HG03575 (cell line): ENCODE measurements around the gene RANBP3.

Source experiments
- ATAC-seq: cut with Tn5 transposase; IDR thresholded peaks from one replicate; pipeline ENCODE4 v1.9.1; 2021; ENCODE audit not compliant: unreplicated experiment, insufficient number of reproducible peaks, low FRiP score; ENCODE audit errors: extremely low read depth

Gene RANBP3

DNA sequence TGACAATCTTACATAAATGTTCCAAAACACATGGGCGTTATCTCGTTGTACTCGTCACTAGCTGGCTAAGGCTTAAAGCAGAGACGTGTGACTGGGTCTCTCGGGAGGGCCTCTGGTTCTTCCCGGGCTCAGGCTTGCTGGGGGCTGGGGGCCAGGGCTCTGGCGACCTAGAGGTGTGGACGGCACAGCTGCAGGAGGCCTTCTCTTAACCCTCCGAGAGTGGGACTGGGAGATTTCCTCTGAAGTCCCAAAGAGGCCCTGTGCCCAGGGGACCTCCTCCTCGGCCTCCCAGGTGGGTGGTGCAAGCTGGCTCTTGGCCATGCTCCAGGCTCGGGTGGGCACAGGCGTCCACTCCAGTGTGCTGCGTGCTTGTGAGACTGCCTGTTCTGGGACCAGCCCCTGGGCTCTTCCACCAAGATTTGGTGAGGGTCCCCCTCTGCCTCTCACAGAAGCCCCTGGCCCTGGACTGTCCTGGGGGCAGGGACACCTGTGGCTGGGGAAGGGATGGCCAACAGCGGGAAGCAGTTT lies 61.7 kb downstream of the RANBP3 start:
- ATAC-seq, result no peak

DNA sequence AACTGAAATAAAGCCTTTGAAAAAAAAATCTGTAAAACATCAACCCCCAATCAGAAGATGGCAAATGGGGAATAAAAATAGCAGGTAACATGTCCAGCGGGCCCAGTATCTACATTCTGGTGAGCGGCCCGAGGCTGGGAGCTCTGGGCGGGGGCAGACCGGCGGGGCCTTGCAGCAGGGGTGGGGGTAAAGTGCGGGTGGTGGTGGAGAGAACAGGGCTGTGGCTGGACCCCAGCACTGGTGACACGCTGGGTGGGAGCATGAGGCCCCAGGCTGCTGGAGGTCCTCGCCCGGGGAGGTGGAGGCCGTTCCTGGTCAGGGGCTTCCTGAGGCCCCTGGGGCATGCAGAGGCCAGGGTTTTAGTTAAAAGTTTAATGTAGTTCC lies 62.2 kb downstream of the RANBP3 start:
- ATAC-seq, result no peak

DNA sequence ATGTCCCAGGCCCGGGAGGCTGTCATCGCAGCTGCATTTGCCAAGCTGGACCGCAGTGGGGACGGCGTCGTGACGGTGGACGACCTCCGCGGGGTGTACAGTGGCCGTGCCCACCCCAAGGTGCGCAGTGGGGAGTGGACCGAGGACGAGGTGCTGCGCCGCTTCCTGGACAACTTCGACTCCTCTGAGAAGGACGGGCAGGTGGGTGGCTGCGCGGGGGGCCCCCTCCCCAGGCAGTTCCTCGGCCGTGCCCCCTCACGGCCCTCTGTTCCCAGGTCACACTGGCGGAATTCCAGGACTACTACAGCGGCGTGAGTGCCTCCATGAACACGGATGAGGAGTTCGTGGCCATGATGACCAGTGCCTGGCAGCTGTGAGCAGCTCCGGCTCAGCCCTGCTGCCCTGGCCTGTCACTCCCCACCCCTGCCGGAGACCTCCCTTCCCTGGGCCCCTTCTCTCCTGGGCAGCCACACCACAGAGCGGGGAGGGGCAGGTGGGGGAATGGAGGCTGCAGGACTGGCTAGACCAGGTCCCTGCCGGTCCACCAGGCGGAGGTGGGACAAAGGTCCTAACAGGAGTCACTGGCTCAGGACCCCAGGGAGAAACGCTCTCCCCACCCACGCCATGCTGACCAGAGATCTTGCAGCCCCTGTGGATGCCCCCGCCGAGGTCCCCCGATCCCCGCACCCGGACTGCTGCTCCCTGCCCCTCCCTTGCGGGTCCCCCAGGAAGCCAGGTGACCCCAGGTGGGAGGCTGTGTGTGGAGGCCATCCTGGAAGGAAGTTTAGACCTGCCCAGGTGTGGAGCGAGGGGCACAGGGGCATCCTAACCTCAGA lies 62.8 kb downstream of the RANBP3 start:
- ATAC-seq, result no peak

DNA sequence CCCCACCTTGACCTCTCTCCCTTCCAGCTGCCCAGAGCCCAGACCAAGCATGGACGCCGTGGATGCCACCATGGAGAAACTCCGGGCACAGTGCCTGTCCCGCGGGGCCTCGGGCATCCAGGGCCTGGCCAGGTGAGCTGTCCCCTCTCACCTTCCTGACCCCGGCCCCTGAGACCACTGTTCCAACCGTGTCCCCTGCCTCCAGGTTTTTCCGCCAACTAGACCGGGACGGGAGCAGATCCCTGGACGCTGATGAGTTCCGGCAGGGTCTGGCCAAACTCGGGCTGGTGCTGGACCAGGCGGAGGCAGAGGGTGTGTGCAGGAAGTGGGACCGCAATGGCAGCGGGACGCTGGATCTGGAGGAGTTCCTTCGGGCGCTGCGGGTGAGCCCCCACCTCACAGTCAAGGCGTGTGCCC lies 63.6 kb downstream of the RANBP3 start:
- ATAC-seq, result no peak

DNA sequence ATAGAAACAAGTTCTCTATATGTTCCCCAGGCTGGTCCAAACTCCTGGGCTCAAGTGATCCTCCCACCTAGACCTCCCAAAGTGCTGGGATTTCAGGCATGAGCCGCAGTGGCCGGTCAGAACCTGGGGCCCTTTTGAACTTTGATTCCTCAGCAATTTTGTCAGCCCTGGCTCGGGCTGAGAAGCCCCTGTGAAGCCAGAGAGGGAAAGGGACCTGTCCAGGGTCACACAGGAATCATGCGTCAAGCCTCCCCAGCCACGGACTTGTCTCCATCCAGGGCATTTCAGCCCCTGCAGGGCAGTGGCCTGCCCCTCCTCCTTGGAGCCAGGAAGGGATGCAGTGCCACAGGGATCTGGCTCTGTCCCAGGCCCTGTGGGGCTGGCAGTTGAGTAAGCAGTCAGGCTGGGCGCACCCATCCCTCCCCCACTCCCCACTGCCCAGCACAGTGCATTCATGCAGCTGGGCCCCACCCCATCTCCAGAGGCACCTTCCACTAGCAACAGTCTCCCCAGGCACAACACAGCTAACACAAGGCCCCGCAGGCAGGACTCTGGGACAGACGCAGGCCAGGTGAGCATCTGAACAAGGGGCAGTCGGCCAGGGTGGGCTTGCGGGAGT lies 64.1 kb downstream of the RANBP3 start, which contains the start of gene CAPS:
Gene CAPS (plus strand): TSS at position 516 of the 619 bp plus-strand sequence. CDS start 153 bp downstream, outside the sequence.
- ATAC-seq, result no peak

DNA sequence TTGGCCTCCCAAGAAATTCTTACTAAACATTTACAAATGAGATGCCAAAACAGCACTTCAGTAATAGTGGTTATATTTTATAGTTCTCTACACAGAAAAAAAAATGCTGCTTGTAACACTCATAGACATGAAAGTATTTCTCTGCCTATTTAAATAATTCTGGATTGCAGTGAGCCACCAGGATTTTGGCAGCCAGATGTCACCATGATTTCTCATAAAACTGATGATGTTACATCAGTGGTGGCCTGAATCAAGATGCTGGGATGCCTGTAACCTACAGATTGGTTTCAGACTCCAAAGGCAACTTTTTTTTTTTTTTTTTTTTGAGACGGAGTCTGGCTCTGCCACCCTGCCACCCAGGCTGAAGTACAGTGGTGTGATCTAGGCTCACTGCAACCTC lies 66.6 kb downstream of the RANBP3 start:
- no peak for ATAC-seq

DNA sequence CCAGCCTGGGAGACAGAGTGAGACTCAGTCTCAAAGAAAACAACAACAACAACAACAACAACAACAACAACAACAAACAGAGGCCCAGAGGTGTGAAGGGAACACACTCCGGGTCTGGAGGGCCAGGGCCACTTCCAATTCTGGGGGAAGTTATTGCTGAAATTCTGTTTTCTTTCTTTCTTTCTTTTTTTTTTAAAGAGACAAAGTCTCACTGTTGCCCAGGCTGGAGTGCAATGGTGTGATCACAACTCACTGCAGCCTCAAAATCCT lies 67.4 kb downstream of the RANBP3 start:
- no peak for ATAC-seq

DNA sequence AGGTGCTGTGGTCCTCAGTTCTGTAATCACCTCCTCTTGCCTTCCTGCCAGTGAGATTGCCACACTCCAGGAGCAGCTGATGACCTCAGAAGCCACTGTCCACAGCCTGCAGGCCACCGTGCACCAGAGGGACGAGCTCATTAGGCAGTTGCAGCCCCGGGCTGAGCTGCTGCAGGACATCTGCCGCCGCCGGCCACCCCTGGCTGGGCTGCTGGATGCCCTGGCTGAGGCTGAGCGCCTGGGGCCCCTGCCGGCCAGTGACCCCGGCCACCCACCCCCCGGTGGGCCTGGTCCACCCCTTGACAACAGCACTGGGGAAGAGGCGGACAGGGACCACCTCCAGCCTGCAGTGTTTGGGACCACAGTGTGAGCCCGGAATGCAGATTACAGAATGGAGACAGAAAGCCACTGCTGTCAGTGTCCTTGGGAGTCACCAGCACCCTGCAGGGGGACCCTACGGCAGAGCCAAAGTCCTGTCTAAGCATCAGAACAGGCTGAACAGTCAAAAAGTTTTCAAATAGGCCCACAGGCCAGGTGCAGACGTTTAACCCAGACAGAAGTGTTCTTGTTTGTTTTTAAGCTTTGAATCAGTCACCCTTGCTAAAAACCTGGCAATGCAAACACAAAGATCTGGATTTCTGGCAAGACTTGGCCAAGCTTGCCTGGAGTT lies 69.0 kb downstream of the RANBP3 start:
- ATAC-seq, result no peak

DNA sequence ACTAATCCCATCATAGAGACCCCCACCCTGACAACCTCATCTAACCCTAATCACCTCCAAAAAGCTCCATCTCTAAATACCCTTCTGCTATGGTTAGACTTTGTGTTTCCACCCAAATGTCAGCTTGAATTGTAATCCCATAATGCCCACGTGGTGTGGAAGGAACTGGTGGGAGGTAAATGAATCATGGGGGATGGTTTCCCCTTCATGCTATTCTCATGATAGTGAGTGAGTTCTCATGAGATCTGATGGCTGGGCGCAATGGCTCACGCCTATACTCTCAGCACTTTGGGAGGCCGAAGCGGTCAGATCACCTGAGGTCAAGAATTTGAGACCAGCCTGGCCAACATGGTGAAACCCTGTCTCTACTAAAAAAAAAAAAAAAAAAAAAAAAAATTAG lies 70.7 kb downstream of the RANBP3 start:
- ATAC-seq, result no peak

DNA sequence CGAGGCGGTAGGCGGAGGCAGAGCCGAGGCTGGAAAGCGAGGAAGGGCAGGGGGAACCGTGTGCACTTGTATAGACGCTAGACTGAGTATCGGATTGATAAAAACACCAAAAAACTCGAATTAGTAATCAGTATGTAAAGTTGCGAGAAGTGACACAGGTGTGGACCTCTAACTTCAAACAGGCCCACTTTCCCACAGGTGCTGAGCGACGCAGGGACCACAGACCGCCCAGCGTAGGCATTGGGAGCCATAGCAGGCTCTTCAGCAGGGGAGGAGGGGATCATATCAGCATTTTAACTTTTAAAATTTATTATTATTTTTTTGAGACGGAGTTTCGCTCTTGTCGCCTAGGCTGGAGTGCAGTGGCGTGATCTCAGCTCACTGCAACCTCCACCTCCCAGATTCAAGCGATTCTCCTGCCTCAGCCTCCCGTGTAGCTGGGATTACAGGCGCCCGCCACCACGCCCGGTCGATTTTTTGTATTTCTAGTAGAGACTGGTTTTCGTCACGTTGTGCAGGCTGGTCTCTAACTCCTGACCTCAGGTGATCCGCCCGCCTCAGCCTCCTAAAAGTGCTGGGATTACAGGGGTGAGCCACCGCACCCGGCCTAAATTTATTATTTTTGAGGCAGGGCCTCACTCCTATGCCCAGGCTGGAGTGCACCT lies 72.7 kb downstream of the RANBP3 start:
- ATAC-seq, result no peak

DNA sequence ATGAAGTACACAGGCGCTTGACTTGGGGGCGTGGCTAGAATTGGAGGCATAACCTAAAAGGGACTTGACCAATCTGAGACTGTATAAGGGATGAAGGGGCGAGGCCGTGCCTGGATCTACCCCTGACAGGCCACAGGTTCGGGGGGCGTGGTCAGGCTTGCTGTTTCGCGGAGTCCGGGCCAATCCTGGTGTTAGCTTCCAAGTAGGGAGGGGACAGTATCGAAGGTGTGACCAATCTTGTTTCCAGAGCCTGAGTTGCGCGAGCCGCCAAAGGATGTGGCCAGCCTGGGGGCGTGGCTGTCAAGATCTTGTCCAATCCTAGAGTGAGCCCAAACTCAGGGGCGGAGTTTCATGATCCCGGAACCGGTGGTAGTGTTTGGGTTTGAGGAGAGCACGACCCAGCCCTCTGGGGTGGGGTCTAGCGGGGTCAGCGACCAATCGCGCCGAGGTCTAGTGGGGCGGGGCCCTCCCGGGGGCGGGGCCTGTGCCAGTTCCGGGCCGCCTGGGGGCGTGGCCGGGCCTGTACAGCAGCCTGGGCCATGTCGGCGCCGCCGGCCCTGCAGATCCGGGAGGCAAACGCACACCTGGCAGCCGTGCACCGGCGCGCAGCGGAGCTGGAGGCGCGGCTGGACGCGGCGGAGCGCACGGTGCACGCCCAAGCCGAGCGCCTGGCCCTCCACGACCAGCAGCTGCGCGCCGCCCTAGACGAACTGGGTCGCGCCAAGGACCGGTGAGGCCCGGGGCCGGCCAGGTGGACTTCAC lies 73.4 kb downstream of the RANBP3 start, which contains the start of gene VMAC:
Gene VMAC (plus strand): TSS at position 521 of the 762 bp plus-strand sequence. CDS start 19 bp downstream, at position 540.
- ATAC-seq, result peak; percentile 67

DNA sequence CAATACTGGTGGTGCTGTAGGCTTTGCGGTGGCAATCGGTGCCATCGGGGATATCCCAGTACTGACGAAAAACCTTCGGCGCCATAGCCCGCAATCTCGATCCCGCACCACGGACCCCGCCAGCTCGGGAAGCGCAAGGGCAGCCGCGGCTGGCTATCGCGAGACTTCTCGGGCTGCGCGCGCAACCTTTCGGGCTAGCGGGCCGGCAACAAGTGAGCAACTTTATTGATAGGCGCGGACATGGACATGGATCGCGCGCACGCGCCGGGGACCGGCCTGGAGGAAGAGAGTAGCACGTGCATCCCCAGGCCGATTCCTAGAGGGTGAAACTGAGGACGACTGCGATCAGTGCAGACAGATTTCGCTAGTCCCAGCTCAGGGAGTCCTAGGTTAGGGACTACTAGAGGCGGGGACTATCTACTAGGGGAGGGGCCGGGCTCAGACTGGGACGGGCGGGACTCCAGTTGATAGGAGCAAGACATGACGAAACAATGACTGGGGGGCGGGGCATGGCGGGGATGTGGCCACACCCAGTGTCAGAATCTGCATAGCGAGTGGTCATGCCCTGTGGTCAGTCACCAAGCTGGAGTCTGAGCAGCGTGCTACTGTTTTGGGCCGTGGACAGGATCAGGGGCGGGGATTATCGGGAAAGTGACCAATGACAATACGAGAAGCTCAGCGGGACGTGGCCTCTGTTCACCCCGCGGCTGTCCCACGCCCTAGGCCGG lies 74.2 kb downstream of the RANBP3 start, which contains the start of gene NDUFA11:
Gene NDUFA11 (minus strand): TSS at position 167 of the 728 bp plus-strand sequence. CDS start 82 bp downstream, at position 85.
- peak; percentile 11 for ATAC-seq

DNA sequence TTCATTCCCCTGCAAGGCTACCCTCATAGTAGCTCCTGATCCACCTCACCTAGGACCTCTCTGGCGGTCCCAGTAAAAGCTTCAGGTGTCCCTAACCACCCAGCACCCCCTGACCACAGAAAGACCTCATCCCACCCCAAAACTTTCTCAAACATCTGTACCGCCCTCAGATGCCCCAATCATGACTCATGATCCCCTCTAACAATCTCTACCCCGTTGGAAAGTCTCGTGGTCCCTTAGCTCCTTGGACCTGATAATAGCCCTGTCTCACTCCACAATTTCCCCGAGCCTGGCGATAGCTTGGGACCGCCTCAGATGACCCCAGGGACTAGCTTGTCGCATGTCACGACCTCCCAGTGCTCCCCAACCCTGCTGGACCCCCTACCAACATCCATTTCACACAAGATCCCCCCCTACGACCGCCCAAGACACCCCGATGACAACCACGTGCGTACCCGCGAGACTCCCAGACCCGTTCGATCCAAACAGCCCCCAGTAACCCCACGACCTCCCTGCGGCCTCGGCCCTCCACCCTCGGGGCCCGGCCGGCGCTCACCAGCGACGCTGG lies 74.8 kb downstream of the RANBP3 start:
- no peak for ATAC-seq

DNA sequence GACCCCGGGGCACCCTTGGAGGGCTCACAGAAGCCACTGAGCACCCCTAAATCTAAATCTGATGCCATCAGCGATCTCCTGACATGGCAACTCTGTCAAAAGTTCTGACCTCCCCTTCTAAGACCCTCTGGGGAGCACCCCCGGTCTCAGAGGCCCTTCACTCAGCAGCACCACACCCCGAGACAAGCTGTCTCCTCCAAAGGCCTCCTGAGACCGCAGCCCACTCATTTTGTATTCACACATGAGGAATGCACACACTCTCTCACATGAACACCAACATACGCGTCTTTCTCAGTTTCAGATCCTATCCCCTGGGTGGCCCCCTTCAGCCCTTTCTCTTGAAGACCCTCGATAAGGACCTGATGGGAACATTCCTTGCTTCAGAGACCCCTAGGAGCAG lies 77.0 kb downstream of the RANBP3 start:
- ATAC-seq, result no peak

DNA sequence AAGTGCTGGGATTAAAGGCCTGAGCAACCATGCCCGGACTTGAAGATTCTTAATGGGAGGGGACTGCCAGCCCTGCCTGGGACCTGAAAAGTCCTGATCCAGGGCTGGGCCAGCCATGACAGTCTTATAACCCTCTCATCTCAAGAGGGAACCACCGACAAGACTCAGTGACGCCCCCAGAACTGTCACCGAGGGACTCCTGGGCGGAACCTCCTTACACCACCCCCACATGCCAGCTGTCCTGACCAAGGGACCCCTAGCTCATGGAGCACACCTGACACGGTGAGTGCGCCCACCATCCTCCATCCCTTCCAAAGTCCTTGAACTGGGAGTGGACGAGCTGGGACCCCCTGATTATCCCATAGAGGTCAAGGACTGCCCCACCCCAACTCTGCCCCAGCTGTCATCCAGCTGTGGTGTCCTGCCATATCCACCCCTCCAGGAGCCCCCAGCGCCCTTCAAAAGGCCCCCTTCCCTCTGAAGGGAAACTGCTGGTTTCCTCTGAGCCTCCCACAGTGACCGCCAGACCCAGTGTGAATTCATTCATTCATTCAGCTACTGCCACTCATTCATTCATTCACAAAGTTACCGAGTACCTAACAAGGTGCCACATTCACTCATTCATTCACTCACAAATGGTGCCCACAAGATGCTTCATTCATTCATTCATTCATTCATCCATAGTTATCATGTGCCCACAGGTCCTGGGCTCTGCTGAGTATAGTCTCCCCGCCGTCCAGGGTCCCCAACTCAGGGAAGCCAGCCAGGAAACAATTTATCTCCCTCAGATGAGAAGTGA lies 78.0 kb downstream of the RANBP3 start:
- no peak for ATAC-seq

DNA sequence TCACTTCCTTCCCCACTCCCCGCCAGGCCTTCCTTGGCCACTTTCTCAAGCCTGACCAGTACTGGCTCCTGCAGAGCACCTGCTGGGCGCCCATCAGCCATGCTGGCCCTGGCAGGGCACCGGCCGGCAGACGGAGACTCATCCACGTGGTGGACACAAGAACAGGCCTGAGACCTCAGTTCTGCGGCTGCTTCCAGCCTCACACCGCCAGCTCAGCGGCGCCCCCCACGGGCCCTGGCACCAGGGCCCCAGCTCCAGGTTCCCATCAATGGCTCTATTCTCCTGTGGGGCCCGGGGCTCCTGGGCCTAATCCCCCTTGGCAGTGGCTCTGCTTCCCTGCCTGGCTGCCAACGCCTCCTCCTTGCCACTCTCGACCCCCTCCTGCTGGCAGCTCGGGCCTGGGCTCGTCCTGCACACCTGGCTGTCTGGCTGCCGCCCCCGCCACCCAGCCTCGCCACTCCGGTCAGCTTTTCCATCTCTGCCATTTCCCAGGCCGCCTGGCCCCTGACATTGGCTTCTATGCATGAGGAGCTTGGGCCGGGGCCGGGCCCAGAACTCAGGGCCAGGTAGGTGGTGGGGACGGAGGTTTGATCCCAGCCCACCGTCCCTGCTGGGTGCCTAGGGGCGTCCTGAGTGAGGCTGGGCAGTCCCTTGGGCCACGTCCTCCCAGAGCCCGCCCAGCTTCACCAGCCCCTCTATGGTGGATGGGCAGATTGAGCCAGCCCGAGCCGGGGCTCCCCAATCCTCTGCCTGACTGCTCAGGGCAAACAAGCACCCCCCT lies 80.6 kb downstream of the RANBP3 start:
- no peak for ATAC-seq
